Suprapubic skin (tissue), 3 donors: ENCODE measurements around the gene DCTPP1.

Experiments used
- CTCF ChIP-seq, 2 donors: fragments of 200-600 bp in 1 of 2; fragments of 450-650 bp in 1 of 2; sonication (generic) in 1 of 2; IDR thresholded peaks; one replicate each; pipeline ENCODE4 v1.5.1; 2016 to 2019; ENCODE audit warnings: antibody characterized with exemption in 2 of 2, mild to moderate bottlenecking in 1 of 2, moderate library complexity in 1 of 2
- EP300 ChIP-seq: sonication (generic); formaldehyde crosslinking; IDR thresholded peaks from one replicate; pipeline ENCODE4 v1.6.1; 2017; ENCODE audit warnings: antibody characterized with exemption
- POLR2A ChIP-seq, 2 donors: fragments of 450-650 bp; IDR thresholded peaks; one replicate each; pipeline ENCODE4 v1.6.1; 2017; ENCODE audit warnings: antibody characterized with exemption in 2 of 2, mild to moderate bottlenecking in 2 of 2, moderate library complexity in 2 of 2

- TF ChIP-seq CTCF (IDR thresholded peaks at IDR 0.05) (no peak), POLR2A (IDR thresholded peaks at IDR 0.05) (no peak), EP300 (no peak)
Measured at GRCh38 chr16:30457256-30457655, 27.4 kb upstream of the DCTPP1 start.
